GM19395 (cell line): ENCODE results near the gene MON1A.
"Not testable (repeated sequence)": the region's sequence is repeated elsewhere in the genome, so short reads cannot be mapped to it uniquely, and the experiment has no call there.

ENCODE experiments used
- ATAC-seq: cut with Tn5 transposase; IDR thresholded peaks from one replicate; pipeline ENCODE4 v1.9.1; 2021; ENCODE audit warnings: mild to moderate bottlenecking, moderate library complexity; ENCODE audit not compliant: unreplicated experiment

The MON1A gene, protein sequence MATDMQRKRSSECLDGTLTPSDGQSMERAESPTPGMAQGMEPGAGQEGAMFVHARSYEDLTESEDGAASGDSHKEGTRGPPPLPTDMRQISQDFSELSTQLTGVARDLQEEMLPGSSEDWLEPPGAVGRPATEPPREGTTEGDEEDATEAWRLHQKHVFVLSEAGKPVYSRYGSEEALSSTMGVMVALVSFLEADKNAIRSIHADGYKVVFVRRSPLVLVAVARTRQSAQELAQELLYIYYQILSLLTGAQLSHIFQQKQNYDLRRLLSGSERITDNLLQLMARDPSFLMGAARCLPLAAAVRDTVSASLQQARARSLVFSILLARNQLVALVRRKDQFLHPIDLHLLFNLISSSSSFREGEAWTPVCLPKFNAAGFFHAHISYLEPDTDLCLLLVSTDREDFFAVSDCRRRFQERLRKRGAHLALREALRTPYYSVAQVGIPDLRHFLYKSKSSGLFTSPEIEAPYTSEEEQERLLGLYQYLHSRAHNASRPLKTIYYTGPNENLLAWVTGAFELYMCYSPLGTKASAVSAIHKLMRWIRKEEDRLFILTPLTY

GRCh38 chr3:49929291-49930167, at the start of gene MON1A:
Gene MON1A, minus strand, starts transcription at chr3:49929811. Its CDS starts 16,465 bp downstream, at chr3:49913346.
- peak; percentile 97 for ATAC-seq

GRCh38 chr3:49976942-49977341, 47.3 kb upstream of the MON1A start:
- no peak for ATAC-seq

DNA sequence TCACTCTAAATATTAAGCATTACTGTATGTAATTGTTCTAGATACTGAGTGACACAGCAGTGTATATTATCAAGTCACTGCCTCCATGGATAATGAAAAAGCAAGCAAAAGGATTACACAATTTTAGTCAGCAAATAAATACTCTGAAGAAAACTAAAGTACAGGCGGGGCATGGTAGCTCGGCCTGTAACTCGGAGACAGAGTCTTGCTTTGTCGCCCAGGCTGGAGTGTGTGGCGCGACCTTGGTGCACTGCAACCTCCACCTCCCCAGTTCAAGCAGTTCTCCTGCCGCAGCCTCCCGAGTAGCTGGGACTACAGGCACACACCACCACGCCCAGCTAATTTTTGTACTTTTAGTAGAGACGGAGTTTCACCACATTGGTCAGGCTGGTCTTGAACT, 43.0 kb upstream of the MON1A start:
- ATAC-seq: no peak

DNA sequence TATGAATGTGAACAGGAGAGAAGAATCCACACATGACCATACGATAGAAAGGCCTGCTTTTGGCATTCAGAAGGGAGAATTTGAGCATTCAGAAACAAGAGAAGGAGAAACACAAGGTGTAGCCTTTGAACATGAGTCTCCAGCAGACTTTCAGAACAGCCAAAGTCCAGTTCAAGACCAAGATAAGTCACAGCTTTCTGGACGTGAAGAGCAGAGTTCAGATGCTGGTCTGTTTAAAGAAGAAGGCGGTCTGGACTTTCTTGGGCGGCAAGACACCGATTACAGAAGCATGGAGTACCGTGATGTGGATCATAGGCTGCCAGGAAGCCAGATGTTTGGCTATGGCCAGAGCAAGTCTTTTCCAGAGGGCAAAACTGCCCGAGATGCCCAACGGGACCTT, 38.7 kb upstream of the MON1A start:
- no peak for ATAC-seq

DNA sequence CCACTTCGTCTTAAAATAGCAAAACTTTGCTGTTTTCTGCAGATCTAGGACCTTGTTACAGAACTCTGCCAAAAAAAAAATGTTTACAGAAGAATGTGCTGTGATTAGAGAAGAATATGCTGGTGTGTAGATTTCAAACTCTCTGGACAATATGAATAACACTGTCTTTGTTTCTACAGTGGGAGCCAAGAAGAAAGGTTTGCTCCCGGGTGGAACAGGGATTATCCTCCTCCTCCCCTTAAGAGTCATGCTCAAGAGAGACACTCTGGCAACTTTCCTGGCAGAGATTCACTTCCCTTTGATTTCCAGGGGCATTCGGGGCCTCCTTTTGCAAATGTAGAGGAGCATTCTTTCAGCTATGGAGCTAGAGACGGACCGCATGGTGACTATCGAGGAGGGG, 37.7 kb upstream of the MON1A start:
- no peak for ATAC-seq

DNA sequence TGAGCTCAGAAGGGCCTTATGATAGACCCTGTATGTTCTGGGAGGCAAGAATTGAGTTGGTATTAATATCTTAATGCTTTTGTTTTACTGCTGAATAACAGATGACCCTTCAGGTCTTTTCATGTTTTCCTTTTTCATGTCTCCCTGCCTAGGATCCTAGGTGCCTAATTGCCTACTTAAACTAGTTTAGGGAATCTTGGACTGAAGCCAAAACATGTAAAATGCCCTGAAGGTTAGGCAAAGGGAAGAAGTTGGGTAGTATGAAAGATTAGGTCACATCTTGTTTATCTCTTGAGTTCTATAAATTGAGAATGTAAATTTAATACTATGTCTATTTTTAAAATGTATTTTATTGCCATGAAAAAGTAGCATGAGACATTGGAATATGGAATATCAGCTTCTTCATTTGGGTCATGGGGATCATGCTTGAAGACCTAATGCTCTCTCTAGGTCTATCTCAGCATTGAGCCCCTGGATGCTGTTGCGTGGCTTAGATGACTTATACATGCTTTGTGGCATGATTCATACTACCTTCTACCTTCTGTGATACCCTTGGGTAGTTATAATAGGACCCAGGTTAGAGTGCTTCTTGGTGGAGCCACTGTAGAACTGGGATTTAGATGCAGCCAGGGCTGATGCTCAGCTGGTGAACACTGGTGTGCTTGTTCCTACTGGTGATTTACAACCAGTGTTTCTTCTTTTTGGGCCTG, 36.8 kb upstream of the MON1A start:
- no peak for ATAC-seq

DNA sequence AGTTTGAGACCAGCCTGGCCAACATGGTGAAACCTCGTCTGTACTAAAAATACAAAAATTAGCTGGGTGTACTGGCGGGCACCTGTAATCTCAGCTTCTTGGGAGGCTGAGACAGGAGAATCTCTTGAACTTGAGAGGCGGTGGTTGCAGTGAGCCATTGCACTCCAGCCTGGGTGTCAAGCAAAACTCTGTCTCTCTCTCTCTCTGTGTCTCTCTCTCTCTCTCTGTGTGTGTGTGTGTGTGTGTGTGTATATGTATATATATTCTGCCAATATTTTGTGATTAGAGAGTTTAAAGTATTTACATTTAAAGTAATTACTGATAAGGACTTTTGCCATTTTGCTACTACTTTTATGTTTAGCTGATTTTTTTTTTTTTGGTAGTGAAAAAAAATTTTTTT, 26.0 kb upstream of the MON1A start:
- no peak for ATAC-seq

- ATAC-seq: no peak
Observed at GRCh38 chr3:49952924-49953323, 23.3 kb upstream of the MON1A start.

GRCh38 chr3:49942651-49943050, 13.0 kb upstream of the MON1A start:
- ATAC-seq: no peak

DNA sequence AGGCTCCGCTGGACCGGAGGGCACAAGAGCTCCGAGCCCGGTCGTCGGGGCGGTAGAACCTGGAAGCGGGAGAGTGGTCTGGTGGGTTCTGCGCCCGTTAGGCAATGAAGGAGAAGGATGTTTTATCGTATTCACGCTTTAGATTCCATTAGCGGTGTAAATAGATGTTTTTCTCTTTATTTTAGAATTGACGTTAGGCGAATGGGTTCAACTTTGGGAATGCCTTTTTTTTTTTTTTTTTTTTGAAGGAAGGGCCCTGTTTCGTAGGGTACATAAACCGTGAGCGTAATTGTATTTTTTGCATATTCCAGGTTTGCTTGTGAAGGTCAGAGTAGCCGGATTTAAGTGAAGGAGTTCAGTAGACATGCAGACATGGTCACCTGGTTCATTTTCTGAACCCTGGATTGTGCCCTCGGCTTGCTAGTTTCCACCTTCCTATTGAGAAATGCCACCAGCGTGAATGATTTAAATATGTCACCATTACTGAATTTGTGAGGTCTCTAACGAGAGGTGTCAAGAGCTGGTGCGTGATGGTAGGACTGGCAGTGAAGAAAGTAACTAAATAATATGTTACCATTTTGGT, 11.1 kb upstream of the MON1A start:
- no peak for ATAC-seq

- ATAC-seq: peak; percentile 91
Observed at GRCh38 chr3:49939858-49940666, 10.5 kb upstream of the MON1A start, which contains the start of gene RBM6. Gene RBM6, plus strand, starts transcription at chr3:49940150. Its CDS starts 22,492 bp downstream, at chr3:49962642.

DNA sequence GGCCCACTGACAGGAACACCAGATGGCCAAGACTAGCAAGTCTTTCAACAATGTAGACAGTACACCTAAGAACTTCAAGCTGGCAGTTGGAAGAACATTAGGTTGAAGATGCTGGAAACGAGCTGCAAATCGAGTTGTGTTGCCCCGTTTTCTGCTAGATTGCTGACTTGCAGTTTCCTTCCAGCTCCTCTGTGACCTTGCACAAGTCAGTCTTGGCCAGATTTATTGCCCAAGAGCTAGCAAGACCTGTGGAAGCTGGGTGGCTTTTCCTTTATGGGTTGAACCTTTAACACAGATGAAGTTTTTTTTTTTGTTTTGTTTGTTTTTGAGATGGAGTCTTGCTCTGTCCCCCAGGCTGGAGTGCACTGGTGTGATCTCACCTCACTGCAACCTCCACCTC, 7.5 kb upstream of the MON1A start:
- ATAC-seq: no peak

- not testable (repeated sequence) for ATAC-seq
Observed at GRCh38 chr3:49932281-49932680, 2.7 kb upstream of the MON1A start.

GRCh38 chr3:49930922-49931321, 1.3 kb upstream of the MON1A start:
- ATAC-seq: no peak

GRCh38 chr3:49930168-49930690, 618 bp upstream of the MON1A start:
- no peak for ATAC-seq

GRCh38 chr3:49928481-49929017, 1.1 kb downstream of the MON1A start:
- no peak for ATAC-seq

DNA sequence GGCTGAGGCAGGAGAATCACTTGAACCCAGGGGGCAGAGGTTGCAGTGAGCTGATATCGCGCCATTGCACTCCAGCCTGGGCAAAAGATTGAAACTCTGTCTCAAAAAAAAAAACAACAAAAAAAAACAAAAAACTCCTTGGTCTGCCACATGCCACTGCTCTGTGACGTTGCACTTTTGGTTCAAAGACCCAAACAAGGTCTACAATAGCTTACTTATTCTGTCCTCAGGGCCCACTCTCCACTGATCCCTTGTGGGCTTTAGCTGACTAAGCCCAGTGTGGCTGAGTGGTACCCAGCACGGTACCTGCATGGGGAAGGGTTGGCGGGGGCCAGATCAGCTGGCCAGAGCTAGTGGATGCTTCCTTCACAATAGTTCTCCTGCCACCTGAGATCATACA, 1.8 kb downstream of the MON1A start:
- ATAC-seq: no peak

DNA sequence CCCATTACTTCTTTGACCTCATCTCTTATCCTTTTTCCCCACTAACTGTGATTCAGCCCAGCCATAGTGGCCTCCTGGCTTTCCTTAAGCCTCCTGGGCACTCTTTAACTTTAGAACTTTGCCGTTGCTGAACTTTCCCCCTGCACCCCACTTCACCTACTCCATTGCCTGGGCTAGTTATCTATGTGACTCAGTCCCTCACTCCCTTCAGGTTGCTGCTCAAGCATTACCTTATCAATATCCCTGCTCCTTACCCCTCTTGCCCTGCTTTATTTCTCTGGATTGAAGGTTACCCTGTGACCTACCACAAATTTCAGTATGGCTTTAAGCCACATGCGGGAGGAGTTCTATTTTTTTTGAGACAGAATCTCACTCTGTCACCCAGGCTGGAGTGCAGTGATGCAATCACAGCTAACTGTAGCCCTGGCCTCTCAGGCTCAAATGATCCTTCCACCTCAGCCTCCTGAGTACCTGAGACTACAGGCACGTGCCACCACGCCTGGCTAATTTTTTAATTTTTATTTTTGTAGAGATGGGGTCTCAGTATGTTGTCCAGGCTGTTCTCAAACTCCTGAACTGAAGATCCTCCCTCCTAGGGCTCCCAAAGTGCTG, 3.4 kb downstream of the MON1A start:
- no peak for ATAC-seq

GRCh38 chr3:49925485-49925884, 4.1 kb downstream of the MON1A start:
- ATAC-seq: no peak
